GM19035 (cell line): ENCODE measurements around the gene NEIL3.
A peak's percentile ranks its signal among the peaks of the same experiment; 100 is the strongest.

ENCODE experiments used
- ATAC-seq: cut with Tn5 transposase; IDR thresholded peaks from one replicate; pipeline ENCODE4 v1.9.1; 2021; ENCODE audit not compliant: unreplicated experiment

NEIL3 gene, protein sequence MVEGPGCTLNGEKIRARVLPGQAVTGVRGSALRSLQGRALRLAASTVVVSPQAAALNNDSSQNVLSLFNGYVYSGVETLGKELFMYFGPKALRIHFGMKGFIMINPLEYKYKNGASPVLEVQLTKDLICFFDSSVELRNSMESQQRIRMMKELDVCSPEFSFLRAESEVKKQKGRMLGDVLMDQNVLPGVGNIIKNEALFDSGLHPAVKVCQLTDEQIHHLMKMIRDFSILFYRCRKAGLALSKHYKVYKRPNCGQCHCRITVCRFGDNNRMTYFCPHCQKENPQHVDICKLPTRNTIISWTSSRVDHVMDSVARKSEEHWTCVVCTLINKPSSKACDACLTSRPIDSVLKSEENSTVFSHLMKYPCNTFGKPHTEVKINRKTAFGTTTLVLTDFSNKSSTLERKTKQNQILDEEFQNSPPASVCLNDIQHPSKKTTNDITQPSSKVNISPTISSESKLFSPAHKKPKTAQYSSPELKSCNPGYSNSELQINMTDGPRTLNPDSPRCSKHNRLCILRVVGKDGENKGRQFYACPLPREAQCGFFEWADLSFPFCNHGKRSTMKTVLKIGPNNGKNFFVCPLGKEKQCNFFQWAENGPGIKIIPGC

GRCh38 chr4:177309522-177310371 lies at the start of gene NEIL3:
Gene NEIL3 (plus strand): TSS chr4:177309874. CDS start chr4:177309954, 80 bp downstream.
- ATAC-seq: peak; percentile 90

- ATAC-seq: no peak
Observed at GRCh38 chr4:177263818-177264217, 45.9 kb upstream of the NEIL3 start.

GRCh38 chr4:177264788-177265422 lies 44.8 kb upstream of the NEIL3 start:
- ATAC-seq: no peak

DNA sequence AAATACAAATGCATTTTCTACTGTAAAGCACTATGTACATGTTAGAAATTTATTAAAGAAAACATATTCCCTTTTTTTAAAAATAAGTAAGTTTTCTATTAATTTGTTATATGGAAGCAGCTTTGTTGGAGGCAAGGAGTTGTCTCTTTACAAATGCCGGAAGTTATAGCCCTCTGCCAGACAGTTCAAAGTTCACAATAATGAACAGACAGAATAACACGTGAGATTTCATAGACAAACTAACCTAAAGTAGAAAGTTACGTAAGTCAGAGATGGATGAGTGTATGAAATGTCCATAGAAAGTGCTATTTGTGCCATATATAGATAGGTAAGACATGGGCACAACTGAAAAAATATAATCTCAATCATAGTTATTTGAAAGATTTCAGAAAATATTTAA lies 43.9 kb upstream of the NEIL3 start:
- ATAC-seq: no peak

DNA sequence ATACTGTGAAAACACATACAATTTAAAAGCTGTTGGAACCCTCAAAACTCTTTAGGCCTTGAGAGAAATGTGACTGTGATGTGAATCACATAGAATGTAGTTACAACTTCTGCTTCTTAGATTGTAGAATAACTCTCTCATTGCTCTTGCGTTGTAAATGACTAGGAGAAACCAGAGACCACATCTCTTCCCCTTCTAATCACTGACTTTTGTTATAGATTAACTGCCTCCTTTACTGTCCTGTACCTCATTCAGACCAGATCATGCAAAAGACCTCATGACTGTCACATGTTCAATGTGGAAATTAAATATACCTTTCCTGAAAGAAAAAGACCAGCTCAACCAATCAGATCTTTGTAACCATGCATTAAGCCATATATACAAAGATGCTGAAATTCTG lies 43.2 kb upstream of the NEIL3 start:
- ATAC-seq: no peak

- ATAC-seq: no peak
Observed at GRCh38 chr4:177267911-177268310, 41.8 kb upstream of the NEIL3 start.

DNA sequence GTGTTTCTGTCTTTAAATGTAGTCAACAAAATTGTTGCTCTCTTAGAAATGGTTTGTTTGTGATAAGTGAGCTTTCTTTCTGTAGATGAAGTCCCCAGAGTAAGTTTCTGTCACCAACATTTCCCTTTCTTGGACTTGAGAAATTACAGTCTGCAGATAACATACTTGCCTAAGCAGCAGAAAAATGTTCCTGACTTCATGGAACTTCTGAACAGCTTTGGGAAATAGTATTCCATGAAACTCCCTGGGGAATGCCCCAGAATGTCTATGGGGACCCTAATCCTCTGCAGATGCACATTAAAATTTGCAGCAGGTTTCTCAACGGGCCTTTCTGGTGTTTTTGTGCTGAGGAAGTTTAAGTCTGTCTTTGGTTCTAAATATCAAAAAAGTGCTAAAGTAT lies 38.6 kb upstream of the NEIL3 start:
- no peak for ATAC-seq

GRCh38 chr4:177271915-177272766 lies 37.5 kb upstream of the NEIL3 start:
- ATAC-seq: no peak

GRCh38 chr4:177275999-177276398 lies 33.7 kb upstream of the NEIL3 start:
- ATAC-seq: no peak

DNA sequence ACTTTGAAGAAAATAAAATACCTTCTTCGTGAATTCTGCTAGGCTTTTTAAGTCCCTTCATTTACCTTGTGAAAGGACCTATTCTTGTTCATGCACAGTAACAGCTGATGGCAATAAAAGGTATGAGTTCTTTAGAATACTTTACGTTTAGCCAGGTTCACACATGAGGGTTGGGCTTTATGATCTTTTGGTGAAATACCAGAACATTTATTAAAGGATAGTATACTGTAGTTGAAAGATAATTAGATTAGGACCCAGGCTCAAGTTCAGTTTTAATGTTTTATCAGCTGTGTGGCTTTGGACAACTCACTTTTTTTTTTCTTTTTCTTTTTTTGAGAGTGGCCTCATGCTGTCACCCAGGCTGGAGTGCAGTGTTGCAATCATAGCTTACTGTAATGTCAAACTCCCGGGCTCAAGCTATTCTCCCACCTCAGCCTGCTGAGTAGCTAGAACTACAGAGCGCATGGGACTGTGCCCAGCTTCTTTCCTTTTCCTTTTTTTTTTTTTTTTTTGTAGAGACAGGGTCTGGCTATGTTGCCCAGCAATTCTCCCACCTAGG lies 28.2 kb upstream of the NEIL3 start:
- no peak for ATAC-seq

DNA sequence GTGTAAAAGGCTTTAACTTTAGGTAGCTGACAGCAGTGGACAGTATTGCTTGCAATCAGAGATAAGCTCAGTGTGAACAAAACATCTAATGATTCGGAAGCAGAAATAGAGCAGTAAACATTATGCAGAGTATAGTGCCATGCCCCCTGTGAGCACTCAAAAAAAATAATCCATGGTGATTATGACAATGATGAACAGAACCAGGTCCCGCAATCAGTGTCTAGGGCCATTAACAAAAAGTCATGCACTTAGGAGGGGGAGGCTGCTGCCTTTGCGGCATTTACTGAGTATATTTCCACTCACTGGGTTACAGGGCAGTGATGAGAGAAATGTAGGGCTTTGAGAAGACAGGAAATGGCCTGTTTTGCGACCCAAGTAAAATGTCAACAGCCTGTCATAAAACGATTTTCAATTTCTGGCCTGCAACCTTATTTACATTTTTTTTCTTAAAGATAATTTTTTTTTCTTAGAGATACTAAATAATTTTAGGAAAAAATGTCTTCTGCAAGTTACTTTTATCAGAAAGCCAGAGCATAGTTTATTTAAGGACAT lies 27.3 kb upstream of the NEIL3 start:
- ATAC-seq: no peak

GRCh38 chr4:177283167-177283566 lies 26.5 kb upstream of the NEIL3 start:
- ATAC-seq: no peak

GRCh38 chr4:177285953-177286352 lies 23.7 kb upstream of the NEIL3 start:
- no peak for ATAC-seq

- no peak for ATAC-seq
Observed at GRCh38 chr4:177287255-177287654, 22.4 kb upstream of the NEIL3 start.

DNA sequence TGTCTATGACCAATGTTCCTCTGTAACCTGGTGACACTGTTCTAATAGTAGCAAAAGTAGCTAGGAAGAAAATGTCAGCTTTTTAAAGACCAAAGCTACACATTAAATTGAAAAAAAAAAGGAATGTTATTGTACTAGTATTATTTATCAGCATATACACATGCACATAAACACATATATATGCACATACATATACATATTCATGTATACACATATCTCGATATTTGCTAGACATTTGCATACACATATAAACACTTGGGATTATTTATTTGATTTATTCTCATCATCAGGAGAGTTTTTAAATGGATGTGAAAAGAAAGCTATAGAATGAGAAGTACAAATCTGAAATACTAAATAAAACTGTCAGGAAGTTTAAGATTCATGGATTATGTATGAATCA lies 21.3 kb upstream of the NEIL3 start:
- no peak for ATAC-seq

GRCh38 chr4:177290780-177291179 lies 18.9 kb upstream of the NEIL3 start:
- no peak for ATAC-seq

- ATAC-seq: no peak
Observed at GRCh38 chr4:177292171-177292570, 17.5 kb upstream of the NEIL3 start.

DNA sequence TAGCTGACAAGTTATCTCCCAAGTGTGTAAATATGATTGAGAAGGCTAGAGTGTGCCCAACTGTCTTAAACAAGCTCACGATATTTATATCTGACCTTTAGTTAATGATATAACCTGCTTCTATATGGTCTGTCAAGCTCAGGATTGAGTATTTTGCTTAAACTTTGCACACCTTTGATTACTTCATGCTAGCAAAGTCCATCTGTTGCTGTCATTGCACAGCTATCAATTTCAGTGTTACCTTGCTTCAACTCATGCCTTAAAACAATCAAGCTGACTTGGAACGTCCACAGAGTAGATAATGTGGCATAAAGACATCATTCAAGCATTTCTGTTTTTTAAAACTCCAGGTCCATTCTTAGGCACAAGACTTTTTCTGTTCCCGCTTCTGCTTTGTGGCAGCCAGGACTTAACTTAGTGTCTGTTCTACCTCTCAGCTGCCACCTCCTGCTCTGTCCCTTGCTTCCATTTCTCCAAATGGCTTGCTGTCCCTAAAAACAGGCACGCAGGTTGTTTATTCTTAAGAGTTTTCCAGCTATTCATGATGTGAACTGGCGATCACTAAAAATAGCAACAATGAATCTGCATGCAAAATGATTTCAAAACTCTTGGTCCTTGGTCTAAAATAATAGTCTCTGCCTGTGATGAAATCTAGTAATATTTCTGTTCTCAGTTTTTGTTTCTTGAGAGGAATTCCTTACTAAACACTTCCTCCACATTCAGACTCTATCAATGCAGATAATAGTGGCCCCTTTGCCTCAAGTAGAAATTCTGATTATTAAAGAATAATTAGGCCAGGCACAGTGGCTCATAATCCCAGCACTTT lies 16.3 kb upstream of the NEIL3 start:
- ATAC-seq: no peak
